Measurements from ENCODE around the gene ROM1. TPM values are rescaled to one million over a fixed set of nuclear protein-coding genes. Genes with fewer than 3 reads are reported as not detected.

Gene ROM1
- total RNA-seq, 2 donors from 2014 or later: 0.71 to 1.3 TPM

- H3K4me1 Mint-ChIP-seq: peaks cover 13% of the 10 kb centered on the region
- Histone ChIP-seq H3K4me1 (ENCODE audit: control insufficient read depth, insufficient read depth, low read length) (no peaks in the 10 kb centered on the region), H3K4me3 (ENCODE audit: low read length) (peak overlapping the region; percentile 91), H3K27me3 (ENCODE audit: control insufficient read depth, insufficient read depth, low read length, poor library complexity, severe bottlenecking) (no peaks in the 10 kb centered on the region), H3K9ac (ENCODE audit: extremely low read depth, low read length, poor library complexity, severe bottlenecking) (peak overlapping the region; percentile 68), H3K36me3 (ENCODE audit: control insufficient read depth, insufficient read depth, low read length) (peaks cover 18% of the 10 kb centered on the region), H3K9me3 (ENCODE audit: control insufficient read depth, low read length) (no peaks in the 10 kb centered on the region), H3K27ac (ENCODE audit: low read depth, low read length) (peak overlapping the region; percentile 74)
- WGBS, 2 experiments (ENCODE audit: insufficient coverage in 1 of 2, insufficient read length in 1 of 2): 37 to 38% methylated on average over 7 of the region's 8 CpGs
- H3K27ac Mint-ChIP-seq: peak overlapping the region; percentile 89
- H3K27me3 Mint-ChIP-seq (ENCODE audit: insufficient read depth): no peaks in the 10 kb centered on the region
- peaks cover 30% of the 10 kb centered on the region for H3K36me3 Mint-ChIP-seq (ENCODE audit: low read depth)
- H3K4me3 Mint-ChIP-seq: peak overlapping the region; percentile 77
- no peak for DNase-seq
- TF ChIP-seq, protein P1, sequence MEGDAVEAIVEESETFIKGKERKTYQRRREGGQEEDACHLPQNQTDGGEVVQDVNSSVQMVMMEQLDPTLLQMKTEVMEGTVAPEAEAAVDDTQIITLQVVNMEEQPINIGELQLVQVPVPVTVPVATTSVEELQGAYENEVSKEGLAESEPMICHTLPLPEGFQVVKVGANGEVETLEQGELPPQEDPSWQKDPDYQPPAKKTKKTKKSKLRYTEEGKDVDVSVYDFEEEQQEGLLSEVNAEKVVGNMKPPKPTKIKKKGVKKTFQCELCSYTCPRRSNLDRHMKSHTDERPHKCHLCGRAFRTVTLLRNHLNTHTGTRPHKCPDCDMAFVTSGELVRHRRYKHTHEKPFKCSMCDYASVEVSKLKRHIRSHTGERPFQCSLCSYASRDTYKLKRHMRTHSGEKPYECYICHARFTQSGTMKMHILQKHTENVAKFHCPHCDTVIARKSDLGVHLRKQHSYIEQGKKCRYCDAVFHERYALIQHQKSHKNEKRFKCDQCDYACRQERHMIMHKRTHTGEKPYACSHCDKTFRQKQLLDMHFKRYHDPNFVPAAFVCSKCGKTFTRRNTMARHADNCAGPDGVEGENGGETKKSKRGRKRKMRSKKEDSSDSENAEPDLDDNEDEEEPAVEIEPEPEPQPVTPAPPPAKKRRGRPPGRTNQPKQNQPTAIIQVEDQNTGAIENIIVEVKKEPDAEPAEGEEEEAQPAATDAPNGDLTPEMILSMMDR (conservative IDR thresholded peaks at IDR 0.05): no peak
- no peaks in the 10 kb centered on the region for H3K9me3 Mint-ChIP-seq
Measured at GRCh38 chr11:62621027-62621566, 8.0 kb downstream of the ROM1 start.

DNA sequence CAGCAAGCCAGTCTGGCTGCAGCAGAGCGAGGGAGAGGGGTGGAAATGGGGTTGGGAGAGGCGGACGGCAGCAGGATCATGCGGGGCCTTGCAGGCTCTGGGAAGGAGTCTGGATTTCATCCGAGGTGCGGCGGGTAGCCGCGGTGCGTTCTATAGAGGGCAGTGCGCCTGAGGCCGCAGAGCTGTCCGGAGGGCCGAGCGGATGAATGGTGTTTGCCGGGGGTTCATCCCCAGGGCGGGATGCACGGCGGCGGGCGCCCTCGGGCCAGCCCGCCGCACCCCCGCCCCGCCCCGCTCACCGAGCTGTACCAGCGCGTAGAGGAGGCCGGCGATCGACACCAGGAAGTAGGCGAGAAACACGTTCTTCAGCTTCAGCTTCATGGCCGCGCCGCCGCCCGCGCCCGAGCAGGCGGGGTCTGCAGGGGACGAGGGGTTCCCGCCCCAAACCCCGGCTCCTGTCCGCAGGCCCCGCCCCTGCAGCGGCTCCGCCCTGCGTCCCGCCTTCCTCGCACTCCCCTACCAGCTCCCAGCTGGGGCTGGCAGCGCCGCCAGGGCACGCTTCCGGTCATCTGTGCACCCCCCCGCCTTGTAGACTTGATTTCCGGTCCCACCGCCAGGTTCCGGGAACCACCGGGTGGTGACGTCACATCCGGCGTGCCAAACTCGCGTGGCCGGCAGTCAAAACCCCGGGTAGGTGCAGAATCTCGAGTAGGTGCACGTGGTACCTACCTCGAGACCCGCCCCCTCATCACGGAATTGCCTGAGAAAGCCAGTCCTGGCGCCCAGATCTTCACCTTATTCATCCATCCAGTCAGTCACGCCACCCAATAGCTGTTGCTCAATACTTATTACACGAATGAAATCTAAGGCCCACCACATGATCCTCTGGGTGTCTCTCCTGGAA is 8.8 kb downstream of the ROM1 start, which contains the start of gene B3GAT3:
B3GAT3 (minus strand) TSS at position 420 of the 904 bp plus-strand sequence; CDS start at position 381, 39 bp downstream.
- peaks cover 35% of the 10 kb centered on the region for H3K36me3 Mint-ChIP-seq (ENCODE audit: low read depth)
- 3 to 7% methylated on average over 31 to 77 of the region's 77 CpGs for WGBS, 2 experiments (ENCODE audit: insufficient coverage in 1 of 2, insufficient read length in 1 of 2)
- H3K9me3 Mint-ChIP-seq: no peaks in the 10 kb centered on the region
- Histone ChIP-seq H3K9ac (ENCODE audit: extremely low read depth, low read length, poor library complexity, severe bottlenecking) (peak within 1 kb of the TSS; percentile 68), H3K27me3 (ENCODE audit: control insufficient read depth, insufficient read depth, low read length, poor library complexity, severe bottlenecking) (no peaks in the 10 kb centered on the region), H3K27ac (ENCODE audit: low read depth, low read length) (peak within 1 kb of the TSS; percentile 74), H3K4me1 (ENCODE audit: control insufficient read depth, insufficient read depth, low read length) (no peaks in the 10 kb centered on the region), H3K4me3 (ENCODE audit: low read length) (peak within 1 kb of the TSS; percentile 91), H3K9me3 (ENCODE audit: control insufficient read depth, low read length) (no peaks in the 10 kb centered on the region), H3K36me3 (ENCODE audit: control insufficient read depth, insufficient read depth, low read length) (peaks cover 26% of the 10 kb centered on the region)
- DNase-seq: peak; percentile 99
- H3K4me3 Mint-ChIP-seq: peak within 1 kb of the TSS; percentile 77
- no peaks in the 10 kb centered on the region for H3K27me3 Mint-ChIP-seq (ENCODE audit: insufficient read depth)
- peak within 1 kb of the TSS; percentile 95 for H3K27ac Mint-ChIP-seq
- H3K4me1 Mint-ChIP-seq: peaks cover 13% of the 10 kb centered on the region
- TF ChIP-seq, protein P1 (conservative IDR thresholded peaks at IDR 0.05): peak; percentile 12

DNA sequence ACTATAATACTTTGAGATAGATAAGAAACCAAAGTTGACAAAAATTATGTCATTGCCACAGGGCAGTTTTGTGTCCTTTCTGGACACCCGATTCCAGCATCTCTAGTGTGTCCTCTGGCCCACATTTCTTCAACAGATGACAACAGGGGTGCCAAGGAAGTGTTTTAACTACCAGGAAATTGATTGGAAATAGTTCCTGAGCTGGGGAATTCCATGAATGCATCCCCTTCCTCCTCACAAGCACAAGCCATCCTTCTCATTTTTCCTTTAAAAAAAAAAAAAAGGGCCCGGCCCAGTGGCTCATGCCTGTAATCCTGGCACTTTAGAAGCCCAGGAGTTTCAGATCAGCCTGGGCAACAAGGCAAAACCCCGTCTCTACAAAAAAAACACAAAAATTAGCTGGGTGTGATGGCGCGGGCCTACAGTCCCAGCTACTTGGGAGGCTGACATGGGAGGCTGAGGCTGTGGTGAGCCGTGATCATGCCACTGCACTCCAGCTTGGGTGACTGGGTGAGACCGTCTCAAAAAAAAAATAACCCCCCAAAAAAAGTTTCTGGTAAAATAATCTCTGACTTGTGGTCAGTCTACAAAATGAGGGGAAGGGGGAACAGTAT is 9.5 kb downstream of the ROM1 start:
- H3K27ac ChIP-seq (ENCODE audit: low read depth, low read length): peak overlapping the region; percentile 74
- H3K27me3 ChIP-seq (ENCODE audit: control insufficient read depth, insufficient read depth, low read length, poor library complexity, severe bottlenecking): no peaks in the 10 kb centered on the region
- H3K36me3 Mint-ChIP-seq (ENCODE audit: low read depth): peaks cover 43% of the 10 kb centered on the region
- H3K9me3 ChIP-seq (ENCODE audit: control insufficient read depth, low read length): no peaks in the 10 kb centered on the region
- H3K4me1 Mint-ChIP-seq: peaks cover 13% of the 10 kb centered on the region
- H3K9me3 Mint-ChIP-seq: no peaks in the 10 kb centered on the region
- H3K9ac ChIP-seq (ENCODE audit: extremely low read depth, low read length, poor library complexity, severe bottlenecking): no peak overlapping the region
- TF ChIP-seq, protein P1 (conservative IDR thresholded peaks at IDR 0.05): no peak
- H3K4me1 ChIP-seq (ENCODE audit: control insufficient read depth, insufficient read depth, low read length): no peaks in the 10 kb centered on the region
- no peak for DNase-seq
- 90 to 95% methylated on average over 2 to 7 of the region's 7 CpGs for WGBS, 2 experiments (ENCODE audit: insufficient coverage in 1 of 2, insufficient read length in 1 of 2)
- H3K27me3 Mint-ChIP-seq (ENCODE audit: insufficient read depth): no peaks in the 10 kb centered on the region
- peak overlapping the region; percentile 77 for H3K4me3 Mint-ChIP-seq
- H3K27ac Mint-ChIP-seq: peak overlapping the region; percentile 95
- peaks cover 33% of the 10 kb centered on the region for H3K36me3 ChIP-seq (ENCODE audit: control insufficient read depth, insufficient read depth, low read length)
- H3K4me3 ChIP-seq (ENCODE audit: low read length): peak overlapping the region; percentile 65
